H1 (cell line): ENCODE results near the gene INPP5B. TPM values are rescaled to one million over a fixed set of nuclear protein-coding genes. Genes with fewer than 3 reads are reported as not detected.

Experiments used
- ASH2L ChIP-seq: fragments of 200-600, 300-600 bp; sonication (generic); IDR thresholded peaks from one replicate; pipeline ENCODE4 v1.7.1; 2017; ENCODE audit warnings: low read length
- CHD1 ChIP-seq: IDR thresholded peaks from 2 replicates; pipeline ENCODE4 v1.6.1; 2012; ENCODE audit warnings: low read depth, low read length, improper control_type of control experiment
- GABPA ChIP-seq: IDR thresholded peaks from 2 replicates; pipeline ENCODE4 v1.6.1; 2011; ENCODE audit warnings: mild to moderate bottlenecking, low read length, moderate library complexity, borderline replicate concordance; ENCODE audit not compliant: insufficient read depth
- NANOG ChIP-seq: IDR thresholded peaks from 2 replicates; pipeline ENCODE4 v1.6.1; 2011; ENCODE audit warnings: low read length, low read depth, mild to moderate bottlenecking, inconsistent platforms; ENCODE audit not compliant: insufficient read depth, poor library complexity, severe bottlenecking
- POLR2AphosphoS5 ChIP-seq: IDR thresholded peaks from 2 replicates; pipeline ENCODE4 v1.6.1; 2011; ENCODE audit warnings: low read depth, low read length
- polyA plus RNA-seq, 7 experiments: library from polyadenylated mRNA; depleted of rRNA in 3 of 7; stranded (reverse) in 5 of 7; unstranded in 2 of 7; fragments of >200 nt in 5 of 7; fragments of 200-250 nt in 2 of 7; gene quantifications; 1 replicate in 5 of 7; 2 replicates in 1 of 7; 4 replicates in 1 of 7; pipeline versions ENCODE4 v1.2.1 to v1.2.3, GENCODE V29; 2011 to 2013; ENCODE audit warnings: missing spikeins in 2 of 7, mixed read lengths in 2 of 7
- total RNA-seq: library from RNA; stranded (reverse); fragmentation: NEBNext Ultra II Directional; extraction: Animal tissue kit (Norgen Biotek cat#: 25700); gene quantifications from 2 replicates; pipeline ENCODE4 v1.2.1, GENCODE V29; 2021

Gene INPP5B
- total and polyA plus RNA-seq, 2 of the 8 experiments (the other 6 are each of a cell fraction or from before 2014, with no cell fraction given), result 14.0 to 23.7 TPM

DNA sequence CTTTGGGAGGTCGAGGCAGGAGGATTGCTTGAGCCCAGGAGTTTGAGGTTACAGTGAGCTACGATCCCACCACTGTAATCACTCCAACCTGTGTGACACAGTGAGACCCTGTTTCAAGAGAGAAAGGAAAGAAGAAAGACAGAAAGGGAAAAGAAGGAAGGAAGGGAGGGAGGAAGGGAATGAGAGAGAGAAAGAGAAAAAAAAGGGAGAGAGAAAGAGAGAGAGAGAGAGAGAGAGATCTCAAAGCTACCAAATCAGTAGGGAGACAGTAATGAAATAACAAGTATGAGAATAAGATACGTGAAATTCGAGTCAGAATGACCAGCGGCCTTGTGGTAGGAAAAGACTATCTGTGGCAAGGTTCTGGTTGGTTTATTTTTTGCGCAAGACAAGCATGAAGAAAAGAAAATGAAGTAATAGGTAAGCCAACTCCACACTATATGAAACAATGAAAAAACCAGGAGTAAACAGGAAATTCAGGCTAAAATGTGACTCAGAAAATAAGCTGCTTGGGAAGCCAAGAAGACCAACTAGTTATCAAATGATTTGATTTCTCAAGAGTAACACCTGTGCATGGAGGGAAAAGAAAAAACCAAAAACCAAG, 96.4 kb downstream of the INPP5B start (continued):
- TF ChIP-seq POLR2AphosphoS5 (no peak), GABPA (no peak), ASH2L (no peak), NANOG (no peak), CHD1 (no peak)
